ENCODE data around the gene LRRFIP1.

The LRRFIP1 gene

DNA sequence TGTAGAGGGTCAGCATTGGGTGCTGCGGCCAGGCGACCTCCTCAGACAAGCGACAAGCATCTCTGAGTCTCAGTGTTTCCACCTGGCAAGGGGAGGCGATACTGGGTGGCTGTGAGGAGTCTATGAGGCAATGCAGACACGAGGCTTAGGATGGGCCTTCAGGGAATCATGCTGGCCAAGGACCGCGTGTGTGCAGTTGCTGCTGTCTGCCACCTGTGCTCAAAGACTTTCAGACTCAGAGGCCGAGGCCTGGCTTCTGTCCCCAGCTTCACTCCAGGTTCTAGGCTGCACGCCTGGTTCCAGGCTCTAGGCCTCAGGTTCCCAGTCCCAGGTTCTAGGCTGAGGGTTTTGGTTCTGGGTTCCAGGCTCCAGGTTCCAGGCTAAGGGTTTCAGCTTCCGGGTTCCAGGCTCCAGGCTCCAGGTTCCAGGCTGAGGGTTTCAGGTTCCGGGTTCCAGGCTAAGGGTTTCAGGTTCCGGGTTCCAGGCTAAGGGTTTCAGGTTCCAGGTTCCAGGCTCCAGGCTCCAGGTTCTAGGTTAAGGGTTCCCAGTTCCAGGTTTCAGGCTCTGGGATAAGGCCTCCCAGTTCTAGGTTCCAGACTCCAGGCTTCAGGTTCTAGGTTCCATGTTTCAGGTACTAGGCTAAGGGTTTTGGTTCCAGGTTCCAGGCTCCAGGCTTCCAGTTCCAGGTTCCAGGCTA is 14.8 kb downstream of the LRRFIP1 start:
- no peak for DNase-seq

GRCh38 chr2:237643066-237643465 is 15.7 kb downstream of the LRRFIP1 start:
- DNase-seq = no peak

DNA sequence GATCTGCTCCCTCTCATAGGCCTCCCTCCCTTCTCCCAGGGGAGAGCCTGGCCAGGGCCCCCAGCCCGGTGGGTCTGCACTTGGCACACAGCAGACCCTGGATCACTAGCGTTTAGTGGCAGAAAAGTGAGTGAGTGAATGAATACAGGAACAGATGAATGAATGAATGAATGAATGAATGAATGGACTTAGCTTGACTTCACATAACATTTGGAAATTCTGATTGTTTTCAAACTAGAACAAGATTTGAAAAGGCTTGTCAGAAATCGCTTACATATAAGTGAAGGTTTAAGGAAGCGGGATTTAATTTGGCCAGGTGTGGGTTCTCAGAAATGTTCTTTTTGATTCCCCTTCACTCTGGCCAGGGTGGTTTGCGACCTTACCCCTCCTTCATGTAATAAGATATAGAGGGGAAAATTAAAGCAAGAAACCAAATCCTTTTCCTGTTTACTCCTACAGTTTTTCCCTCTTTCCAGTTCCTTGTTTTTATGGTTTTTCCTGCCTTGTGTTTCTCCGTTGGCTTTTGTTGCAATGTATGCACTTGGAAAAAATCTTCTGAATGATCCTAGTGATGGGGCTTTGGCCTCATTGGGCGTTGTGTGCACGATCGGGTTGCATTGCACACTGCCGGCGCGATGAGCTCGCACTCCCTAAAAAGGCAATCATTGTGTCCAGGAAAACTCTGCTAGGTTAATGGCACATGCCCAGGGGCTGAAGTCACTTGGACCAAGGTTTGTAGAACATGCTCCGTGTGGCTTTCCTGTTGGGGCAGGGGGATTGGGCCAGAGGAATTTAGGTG is 16.4 kb downstream of the LRRFIP1 start:
- DNase-seq = no peak

GRCh38 chr2:237644381-237644703 is 17.0 kb downstream of the LRRFIP1 start:
- no peak for DNase-seq

- no peak for DNase-seq
Measured at GRCh38 chr2:237645261-237645660, 17.9 kb downstream of the LRRFIP1 start.

DNA sequence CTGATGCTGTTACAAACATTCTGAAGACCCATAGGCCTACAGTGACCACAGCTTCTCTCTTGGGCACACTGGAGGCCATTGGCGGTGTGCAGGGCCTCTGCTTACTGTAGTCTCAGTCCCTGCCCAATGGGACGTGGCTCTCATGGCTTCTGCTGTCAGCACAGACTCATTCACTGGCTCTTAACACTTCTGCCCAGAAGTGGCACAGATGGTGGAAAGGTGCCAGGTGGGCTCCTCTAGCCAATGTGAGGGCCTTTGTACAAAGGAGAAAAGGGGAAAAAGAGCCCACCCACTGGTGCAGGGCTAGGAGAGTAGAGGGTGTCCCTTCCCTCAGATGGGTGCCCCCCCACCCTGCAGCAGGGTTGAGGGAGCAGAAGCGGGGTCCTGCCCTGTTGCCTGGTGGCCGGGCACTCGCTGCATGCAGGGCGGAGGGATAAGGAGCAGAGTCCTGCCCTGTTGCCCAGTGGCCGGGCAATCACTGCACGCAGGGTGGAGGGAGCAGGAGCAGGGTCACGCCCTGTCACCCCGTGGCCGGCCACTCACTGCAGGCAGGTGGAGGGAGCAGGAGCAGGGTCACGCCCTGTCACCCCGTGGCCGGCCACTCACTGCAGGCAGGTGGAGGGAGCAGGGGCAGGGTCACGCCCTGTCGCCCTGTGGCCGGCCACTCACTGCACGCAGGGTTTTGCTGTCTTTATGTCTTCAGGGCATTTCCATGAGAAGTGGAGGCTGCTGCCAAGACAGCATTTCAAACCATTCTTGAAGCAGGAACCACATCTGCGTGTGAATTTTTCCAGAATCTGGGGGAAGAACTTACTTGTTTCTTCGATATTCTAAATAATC is 20.0 kb downstream of the LRRFIP1 start:
- DNase-seq = no peak

- DNase-seq = no peak
Measured at GRCh38 chr2:237648016-237648381, 20.6 kb downstream of the LRRFIP1 start.

GRCh38 chr2:237649541-237650454 is 22.4 kb downstream of the LRRFIP1 start:
- DNase-seq = no peak

DNA sequence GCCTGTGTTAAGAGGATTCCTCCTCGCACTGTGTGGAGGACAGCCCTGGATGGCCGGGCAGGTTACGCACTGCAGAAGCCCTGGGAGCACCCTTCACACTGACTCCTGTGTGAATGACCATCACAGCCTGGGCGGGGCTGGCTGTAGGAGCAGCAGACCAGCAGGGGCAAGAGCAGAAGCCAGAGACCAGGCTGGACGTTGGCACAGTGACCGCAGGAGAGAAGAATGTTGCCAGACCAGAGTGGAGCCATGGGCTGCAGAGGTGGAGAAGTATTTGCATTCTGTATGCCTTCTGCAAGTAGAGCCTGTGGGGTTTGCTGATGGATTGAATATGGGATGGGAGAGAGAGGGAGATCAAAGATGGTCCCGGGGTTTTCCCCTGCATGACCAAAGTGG is 23.1 kb downstream of the LRRFIP1 start:
- no peak for DNase-seq

GRCh38 chr2:237651761-237652160 is 24.4 kb downstream of the LRRFIP1 start:
- DNase-seq = no peak

GRCh38 chr2:237652181-237652580 is 24.8 kb downstream of the LRRFIP1 start:
- DNase-seq = no peak

- no peak for DNase-seq
Measured at GRCh38 chr2:237652854-237653253, 25.5 kb downstream of the LRRFIP1 start.

DNA sequence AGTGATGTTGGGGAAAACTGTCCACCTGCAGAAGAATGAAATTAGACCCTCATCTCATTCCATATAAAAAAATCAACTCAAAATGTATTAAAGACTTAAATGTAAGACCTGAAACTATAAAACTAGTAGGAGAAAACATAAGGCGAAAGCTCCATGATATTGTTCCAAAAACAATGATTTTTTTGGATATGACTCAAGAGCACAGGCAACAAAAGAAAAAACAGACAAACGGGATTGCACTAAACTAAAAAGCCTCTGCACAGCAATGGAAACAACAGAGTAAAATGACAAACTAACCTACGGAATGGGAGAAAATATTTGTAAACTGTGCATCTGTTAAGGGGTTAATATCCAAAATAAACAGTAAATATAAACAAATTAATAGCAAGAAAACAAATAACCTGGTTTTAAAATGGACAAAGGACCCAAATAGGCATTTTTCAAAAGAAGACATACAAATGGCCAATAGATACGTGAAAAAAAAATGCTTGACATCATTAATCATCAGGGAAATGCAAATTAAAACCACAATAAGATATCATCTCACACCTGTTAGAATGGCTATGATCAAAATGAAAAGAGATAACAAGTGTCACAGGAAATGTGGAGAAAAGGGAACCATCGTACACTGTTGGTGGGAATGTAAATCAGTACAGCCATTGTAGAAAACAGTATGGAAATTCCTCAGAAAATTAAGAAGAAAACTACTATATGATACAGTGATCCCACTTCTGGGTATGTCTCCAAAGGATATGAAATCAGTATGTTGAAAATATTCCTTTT is 26.6 kb downstream of the LRRFIP1 start:
- no peak for DNase-seq

DNA sequence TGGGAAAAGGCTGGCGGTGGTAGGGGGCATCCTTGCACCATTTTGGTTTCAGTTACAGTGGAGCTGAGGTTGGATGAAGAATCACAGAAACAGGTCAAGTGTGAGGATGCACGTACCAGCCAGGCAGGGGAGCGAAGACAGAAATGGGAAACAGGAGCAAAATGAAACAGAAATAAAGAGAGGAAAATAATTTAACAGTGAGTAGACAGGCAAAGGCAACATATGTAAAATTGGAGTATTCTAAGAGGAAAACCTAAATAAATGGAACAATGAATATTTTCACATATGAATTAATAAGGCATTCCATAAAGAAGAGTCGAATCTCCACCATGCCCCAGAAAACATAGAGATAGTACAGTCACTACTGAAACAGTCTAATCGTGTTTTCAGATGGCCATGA is 29.7 kb downstream of the LRRFIP1 start:
- DNase-seq = no peak

DNA sequence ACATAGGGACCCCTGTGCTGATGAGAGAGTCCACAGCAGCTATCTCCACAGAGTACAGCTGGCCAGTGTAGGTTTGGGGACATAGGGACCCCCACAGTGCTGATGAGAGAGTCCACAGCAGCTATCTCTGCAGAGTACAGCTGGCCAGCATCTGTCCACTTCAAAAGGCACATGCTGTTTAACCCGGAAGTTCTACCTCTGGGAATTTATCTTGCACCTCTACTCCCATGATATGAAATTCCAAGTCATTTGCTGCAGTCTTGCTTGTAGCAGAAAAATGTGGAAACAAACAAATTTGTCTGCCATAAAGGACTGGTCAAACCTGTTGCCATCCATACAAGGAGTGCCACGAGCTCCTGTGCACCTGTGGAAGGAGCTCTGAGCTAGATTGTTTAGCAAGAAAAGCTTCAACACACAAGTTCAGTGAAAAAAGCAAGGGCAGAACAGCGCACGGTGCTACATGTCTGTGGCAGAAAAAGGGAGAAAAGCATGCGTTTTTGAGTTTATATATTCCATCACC is 33.1 kb downstream of the LRRFIP1 start:
- no peak for DNase-seq

GRCh38 chr2:237661270-237661669 is 33.9 kb downstream of the LRRFIP1 start:
- no peak for DNase-seq

- no peak for DNase-seq
Measured at GRCh38 chr2:237661799-237662328, 34.5 kb downstream of the LRRFIP1 start.

DNA sequence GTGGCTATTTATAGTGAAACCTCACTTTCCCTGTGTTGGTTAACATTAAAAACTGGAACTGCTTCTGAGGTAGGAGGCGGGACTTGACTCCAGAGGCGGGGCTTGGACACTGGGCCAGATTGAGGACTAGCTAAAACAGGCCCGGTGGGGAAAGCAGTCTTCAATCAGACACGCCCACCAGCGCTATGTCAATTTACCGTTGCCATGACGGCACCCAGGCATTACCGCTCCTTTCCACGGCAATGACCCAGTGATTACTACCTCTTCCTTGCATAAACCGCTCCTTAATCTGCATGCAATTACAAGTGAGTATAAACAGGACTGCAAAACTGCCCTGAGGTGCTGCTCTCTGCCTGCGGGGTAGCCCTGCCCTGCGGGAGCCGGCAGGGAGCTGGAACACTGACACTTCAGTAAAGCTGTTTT is 35.3 kb downstream of the LRRFIP1 start:
- DNase-seq = peak; percentile 16

- no peak for DNase-seq
Measured at GRCh38 chr2:237663517-237664110, 36.2 kb downstream of the LRRFIP1 start.

DNA sequence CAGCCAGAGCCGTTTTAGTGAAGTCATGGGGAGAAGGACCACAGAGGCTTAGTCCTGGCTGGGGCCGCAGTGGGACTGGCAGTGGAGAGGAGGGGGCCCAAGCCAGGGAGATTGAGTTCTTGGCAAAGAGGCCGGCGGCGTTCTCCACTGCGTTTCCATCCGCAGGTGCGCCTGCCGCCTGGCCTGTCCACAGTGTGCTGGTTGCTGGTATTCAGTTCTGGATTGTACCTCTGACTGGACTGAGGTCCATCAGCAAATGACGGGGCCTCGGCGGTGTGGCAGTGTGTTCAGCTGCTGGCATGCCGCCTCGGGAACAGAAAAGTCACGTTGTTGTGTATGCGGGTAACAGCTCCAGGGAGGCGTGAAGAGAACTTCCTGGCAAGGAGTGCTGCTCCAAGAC is 36.8 kb downstream of the LRRFIP1 start:
- no peak for DNase-seq

DNA sequence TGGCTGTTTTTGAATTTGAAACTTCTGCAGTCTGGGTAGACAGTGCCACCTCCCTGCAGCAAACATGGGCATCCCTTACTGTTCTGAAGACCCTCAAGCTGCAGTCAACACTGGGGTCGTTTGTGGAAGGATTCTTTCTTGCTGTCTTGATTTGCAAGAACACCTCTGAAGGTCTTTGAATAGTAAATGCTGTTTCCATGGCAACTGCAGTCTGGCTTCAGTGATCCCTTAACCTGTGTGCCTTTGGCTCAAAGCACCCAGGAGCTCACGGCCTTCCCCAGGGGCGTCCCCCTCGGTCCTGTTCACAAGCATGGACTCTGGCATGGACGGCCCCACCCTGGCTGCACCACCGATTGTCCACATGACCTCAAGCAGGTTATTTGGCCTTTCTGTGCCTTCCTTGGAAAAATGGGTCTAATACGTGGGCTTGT is 38.3 kb downstream of the LRRFIP1 start:
- DNase-seq = no peak
